T-helper 1 cell (primary cell): ENCODE data around the gene RPTN.

ENCODE experiments used
- DNase-seq, 5 donors: peaks; one replicate each; pipeline ENCODE4 v3.0.0-alpha.2; 2012 to 2020

RPTN gene

DNA sequence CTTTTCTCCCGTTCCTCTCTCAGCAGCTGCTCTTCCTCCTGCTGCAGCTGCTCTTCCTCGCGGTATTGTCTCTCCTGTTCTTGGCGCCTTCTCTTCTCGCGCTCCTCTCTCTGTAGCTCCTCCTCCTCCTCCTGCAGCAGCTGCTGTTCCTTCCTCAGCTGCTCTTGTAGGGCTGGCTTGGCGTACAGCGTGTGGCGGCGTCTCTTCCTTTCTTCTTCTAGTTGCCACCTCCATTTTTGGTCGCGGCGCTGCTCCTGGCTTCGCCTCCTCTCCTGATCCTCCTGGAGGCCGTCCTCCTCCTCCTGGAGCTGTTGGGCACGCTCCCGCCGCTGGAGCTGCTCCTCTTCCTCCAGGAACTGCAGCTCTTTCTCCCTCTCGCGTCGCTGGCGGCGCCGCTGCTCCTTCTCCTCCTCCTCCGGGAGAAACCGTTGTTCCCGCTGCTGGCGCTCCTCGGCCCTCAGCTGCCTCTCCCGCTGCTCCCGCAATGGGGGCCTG is 48.6 kb downstream of the RPTN start:
- DNase-seq: peak in 1 of 5 donors; percentile 46

DNA sequence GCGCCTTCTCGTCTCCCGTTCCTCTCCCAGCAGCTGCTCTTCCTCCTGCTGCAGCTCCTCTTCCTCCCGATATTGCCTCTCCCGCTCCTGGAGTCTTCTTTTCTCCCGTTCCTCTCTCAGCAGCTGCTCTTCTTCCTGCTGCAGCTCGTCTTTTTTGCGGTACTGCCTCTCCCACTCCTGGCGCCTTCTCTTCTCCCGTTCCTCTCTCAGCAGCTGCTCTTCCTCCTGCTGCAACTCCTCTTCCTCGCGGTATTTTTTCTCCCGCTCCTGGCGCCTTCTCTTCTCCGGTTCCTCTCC is 49.1 kb downstream of the RPTN start:
- DNase-seq: no peak

DNA sequence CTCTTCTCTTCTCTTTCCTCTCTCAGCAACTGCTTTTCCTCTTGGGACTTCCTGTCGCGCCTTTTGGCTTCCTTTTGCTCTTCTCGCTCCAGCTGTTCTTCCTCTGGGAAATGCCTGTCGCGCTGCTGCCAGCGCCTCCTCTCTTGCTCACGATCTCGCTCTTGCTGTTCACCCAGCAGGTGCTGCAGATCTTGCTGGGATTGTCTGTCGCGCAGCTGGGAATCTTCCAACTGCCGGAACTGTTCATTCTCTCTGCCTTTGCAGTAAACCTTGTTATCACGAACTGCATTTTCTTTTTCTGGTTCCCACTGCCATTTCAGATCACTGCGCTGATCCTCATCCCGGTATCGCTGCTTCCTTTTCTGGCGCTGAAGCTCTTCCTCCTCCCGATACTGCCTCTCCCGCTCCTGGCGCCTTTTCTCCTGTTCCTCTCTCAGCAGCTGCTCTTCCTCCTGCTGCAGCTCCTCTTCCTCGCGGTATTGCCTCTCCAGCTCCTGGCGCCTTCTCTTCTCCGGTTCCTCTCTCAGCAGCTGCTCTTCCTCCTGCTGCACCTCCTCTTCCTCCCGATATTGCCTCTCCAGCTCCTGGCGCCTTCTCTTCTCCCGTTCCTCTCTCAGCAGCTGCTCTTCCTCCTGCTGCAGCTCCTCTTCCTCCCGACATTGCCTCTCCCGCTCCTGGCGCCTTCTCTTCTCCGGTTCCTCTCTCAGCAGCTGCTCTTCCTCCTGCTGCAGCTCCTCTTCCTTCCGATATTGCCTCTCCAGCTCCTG is 49.6 kb downstream of the RPTN start:
- no peak for DNase-seq

DNA sequence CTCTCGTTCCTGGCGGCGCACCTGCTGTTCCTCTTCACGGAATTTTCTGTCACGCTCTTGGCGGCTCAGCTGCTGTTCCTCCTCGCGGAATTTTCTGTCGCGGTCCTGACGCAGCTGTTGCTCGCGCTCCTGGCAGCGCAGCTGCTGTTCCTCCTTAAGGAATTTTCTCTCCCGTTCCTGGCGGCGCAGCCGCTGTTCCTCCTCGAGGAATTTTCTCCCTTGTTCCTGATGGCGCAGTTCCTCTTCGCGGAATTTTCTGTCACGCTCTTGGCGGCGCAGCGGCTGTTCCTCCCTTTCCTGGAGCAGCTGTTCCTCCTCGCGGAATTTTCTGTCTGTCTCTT is 50.2 kb downstream of the RPTN start:
- no peak for DNase-seq

DNA sequence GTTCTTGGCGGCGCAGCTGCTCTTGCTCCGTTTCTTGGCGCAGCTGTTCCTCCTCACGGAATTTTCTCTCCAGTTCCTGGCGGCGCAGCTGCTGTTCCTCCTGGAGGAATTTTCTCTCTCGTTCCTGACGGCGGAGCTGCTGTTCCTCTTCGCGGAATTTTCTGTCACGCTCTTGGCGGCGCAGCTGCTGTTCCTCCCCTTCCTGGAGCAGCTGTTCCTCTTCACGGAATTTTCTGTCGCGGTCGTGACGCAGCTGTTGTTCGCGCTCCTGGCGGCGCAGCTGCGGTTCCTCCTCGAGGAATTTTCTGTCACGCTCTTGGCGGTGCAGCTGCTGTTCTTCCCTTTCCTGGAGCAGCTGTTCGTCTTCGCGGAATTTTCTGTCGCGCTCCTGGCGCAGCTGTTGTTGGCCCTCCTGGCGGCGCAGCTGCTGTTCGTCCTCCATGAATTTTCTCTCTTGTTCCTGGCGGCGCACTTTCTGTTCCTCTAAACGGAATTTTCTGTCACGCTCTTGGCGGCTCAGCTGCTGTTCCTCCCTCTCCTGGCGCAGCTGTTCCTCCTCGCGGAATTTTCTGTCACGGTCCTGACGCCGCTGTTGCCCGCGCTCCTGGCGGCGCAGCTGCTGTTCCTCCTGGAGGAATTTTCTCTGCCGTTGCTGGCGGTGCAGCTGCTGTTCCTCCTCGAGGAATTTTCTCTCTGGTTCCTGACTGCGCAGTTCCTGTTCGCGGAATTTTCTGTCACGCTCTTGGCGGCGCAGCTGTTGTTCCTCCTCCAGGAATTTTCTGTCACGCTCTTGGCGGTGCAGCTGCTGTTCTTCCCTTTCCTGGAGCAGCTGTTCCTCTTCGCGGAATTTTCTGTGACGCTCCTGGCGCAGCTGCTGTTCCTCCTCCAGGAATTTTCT is 50.8 kb downstream of the RPTN start:
- no peak for DNase-seq

DNA sequence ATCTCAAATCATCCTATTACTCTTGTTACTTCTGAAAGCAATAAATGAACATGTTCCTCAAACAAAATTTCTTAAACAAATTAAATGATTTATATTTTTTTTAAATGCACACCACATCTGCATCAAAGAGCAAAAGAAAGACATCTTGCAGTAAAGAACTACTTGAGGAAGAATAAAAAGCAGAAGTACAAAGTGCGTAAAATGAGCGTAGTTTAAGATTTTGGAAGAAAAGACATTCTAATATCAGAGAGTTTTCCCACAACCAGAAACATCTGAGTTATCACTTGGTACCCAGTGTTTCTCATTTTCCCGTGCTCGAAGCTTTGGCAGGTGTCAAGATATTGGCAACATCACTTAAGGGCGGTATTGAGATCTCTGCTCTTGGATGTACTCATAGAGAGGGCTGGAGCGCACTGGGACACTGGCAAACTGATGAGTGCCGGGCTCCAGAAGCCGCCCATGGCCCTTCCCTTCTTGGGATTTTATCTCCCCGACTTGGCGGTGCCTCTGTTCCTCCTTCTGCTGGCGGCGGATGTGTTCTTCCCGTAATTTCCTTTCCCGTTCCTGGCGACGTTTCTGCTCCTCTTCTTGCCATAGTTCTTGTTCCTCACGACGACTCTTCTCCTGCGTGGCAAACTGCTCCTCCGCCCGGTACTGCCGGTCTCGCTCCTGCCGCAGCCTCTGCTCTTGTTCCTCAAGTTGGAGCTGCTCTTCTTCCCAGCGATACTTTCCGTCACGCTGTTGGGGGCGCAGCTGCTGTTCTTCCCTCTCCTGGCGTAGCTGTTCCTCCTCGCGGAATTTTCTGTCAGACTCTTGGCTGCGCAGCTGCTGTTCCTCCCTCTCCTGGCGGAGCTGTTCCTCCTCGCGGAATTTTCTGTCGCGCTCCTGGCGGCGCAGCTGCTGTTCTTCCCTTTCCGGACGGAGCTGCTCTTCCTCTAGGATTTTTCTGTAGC is 51.7 kb downstream of the RPTN start:
- DNase-seq: no peak

DNA sequence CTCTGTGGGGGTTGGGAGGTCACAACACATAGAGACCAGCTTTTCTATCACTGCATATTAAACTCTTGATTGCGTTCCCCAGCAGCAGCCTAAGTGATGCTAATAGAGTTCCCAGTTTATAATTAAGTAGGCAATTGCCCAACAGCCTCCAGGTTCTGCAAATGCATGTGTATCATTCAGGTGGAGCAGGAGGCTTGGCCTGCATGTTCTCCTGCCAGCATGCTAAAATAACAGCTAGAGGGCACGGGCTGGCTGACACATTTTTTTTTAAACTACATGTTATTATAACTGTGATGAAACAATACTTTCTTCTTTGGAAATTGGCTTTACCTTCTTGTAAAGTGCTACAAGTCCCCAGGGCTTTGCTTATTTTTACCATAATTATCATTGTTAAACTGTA is 54.2 kb downstream of the RPTN start:
- DNase-seq: no peak
